HepG2 (cell line): ENCODE data around the gene TPSAB1. TPM values are rescaled to one million over a fixed set of nuclear protein-coding genes. Genes with fewer than 3 reads are reported as not detected.

Source experiments
- ATAC-seq: fragments of 200-7000 bp; cut with Tn5 transposase; 3 replicates; pipeline ENCODE4 v1.9.1; 2020; ENCODE audit warnings: mild to moderate bottlenecking, moderate library complexity
- BruUV-seq: library from RNA; stranded (reverse); fragments of 400-500 nt; replicated peaks from 2 replicates; lab custom pipeline; 2021; lab: Mats Ljungman, UMichigan
- CTCF ChIA-PET: fragments of 300-600 bp; formaldehyde crosslinking; extraction: SDS; loops from one replicate; lab custom pipeline; 2021; ENCODE audit warnings: low total read pairs, inconsistent platforms, low intra/inter-chr PET ratio; lab: Yijun Ruan, JAX
- POLR2A ChIA-PET: fragments of 350-600 bp; sonication (Branson Sonifier 250); formaldehyde crosslinking; loops from one replicate; lab custom pipeline; 2020; ENCODE audit warnings: antibody characterized with exemption, inconsistent platforms; lab: Yijun Ruan, JAX
- DNase-seq: peaks from one replicate; pipeline ENCODE4 v3.0.0-alpha.2; 2015; ENCODE audit warnings: low spot score
- FAIRE-seq: peaks from 3 replicates; lab custom pipeline; 2011; peaks lifted over from hg19 to GRCh38; lab: Jason Lieb, UNC
- H2AFZ ChIP-seq: one replicate; pipeline ENCODE4 v1.6.1; 2011; ENCODE audit warnings: low read length, inconsistent platforms
- H3K27ac ChIP-seq: fragments of 300-600 bp; 3 replicates; pipeline ENCODE4 v1.8.0; 2011; ENCODE audit warnings: mixed run types, mild to moderate bottlenecking, mixed read lengths, low read length, inconsistent platforms; ENCODE audit not compliant: insufficient read depth; ENCODE audit errors: extremely low read length
- H3K27me3 ChIP-seq, 2 experiments: fragments of 200-600 bp in 1 of 2; 2 replicates in 1 of 2; 3 replicates in 1 of 2; pipeline versions ENCODE4 v1.6.0 to v1.8.0; 2011; ENCODE audit warnings: low read length in 2 of 2, mild to moderate bottlenecking in 2 of 2, moderate library complexity in 2 of 2, inconsistent platforms in 1 of 2; ENCODE audit not compliant: insufficient read depth in 2 of 2, control insufficient read depth in 1 of 2
- H3K36me3 ChIP-seq, 2 experiments: fragments of 200-600 bp in 1 of 2; replicated peaks in 1 of 2; 2 replicates in 1 of 2; 3 replicates in 1 of 2; pipeline versions ENCODE4 v1.5.1 to v1.8.0; 2011; ENCODE audit warnings: low read length in 2 of 2, inconsistent platforms in 1 of 2; ENCODE audit not compliant: insufficient read depth in 2 of 2, control insufficient read depth in 1 of 2
- H3K4me1 ChIP-seq: 2 replicates; pipeline ENCODE4 v1.5.1; 2012; ENCODE audit warnings: low read length, inconsistent platforms; ENCODE audit not compliant: insufficient read depth
- H3K4me2 ChIP-seq: 2 replicates; pipeline ENCODE4 v1.6.0; 2011; ENCODE audit warnings: low read depth, low read length, inconsistent platforms
- H3K4me3 ChIP-seq, 3 experiments: fragments of 200-600 bp in 1 of 3; sonication (generic), shearing (Covaris generic) in 1 of 3; replicated peaks in 1 of 3; 2 replicates each; pipeline ENCODE4 v1.5.1; 2011 to 2016; ENCODE audit warnings: low read length in 3 of 3, inconsistent platforms in 2 of 3, low read depth in 2 of 3, mild to moderate bottlenecking in 2 of 3, control low read depth in 1 of 3, mixed read lengths in 1 of 3; ENCODE audit not compliant: insufficient read depth in 1 of 3
- H3K79me2 ChIP-seq: one replicate; pipeline ENCODE4 v1.6.1; 2011; ENCODE audit warnings: low read length, inconsistent platforms; ENCODE audit not compliant: insufficient read depth
- H3K9ac ChIP-seq: 2 replicates; pipeline ENCODE4 v1.6.0; 2011; ENCODE audit warnings: mild to moderate bottlenecking, low read depth, low read length, inconsistent platforms; ENCODE audit not compliant: insufficient read depth
- H3K9me3 ChIP-seq: 2 replicates; pipeline ENCODE4 v1.5.1; 2012; ENCODE audit warnings: mild to moderate bottlenecking, low read length
- H4K20me1 ChIP-seq: 2 replicates; pipeline ENCODE4 v1.6.0; 2011; ENCODE audit warnings: inconsistent platforms, mild to moderate bottlenecking, low read length, moderate library complexity; ENCODE audit not compliant: insufficient read depth
- ARID3A ChIP-seq: IDR thresholded peaks from 2 replicates; pipeline ENCODE4 v1.6.1; 2012; ENCODE audit warnings: low read depth, low read length, improper control_type of control experiment
- ARID5B ChIP-seq: IDR thresholded peaks from 2 replicates; pipeline ENCODE4 v1.4.0; 2020; ENCODE audit warnings: mild to moderate bottlenecking, missing genetic modification reagents
- HDAC6 ChIP-seq: fragments of 200-600 bp; sonication (generic); IDR thresholded peaks from 2 replicates; pipeline ENCODE4 v1.7.0; 2017; ENCODE audit warnings: mild to moderate bottlenecking, antibody characterized with exemption, low read length, low read depth
- HOXA5 ChIP-seq: sonication (generic); formaldehyde crosslinking; IDR thresholded peaks from 2 replicates; pipeline ENCODE4 v1.4.0; 2020; ENCODE audit warnings: missing genetic modification reagents
- KLF9 ChIP-seq: IDR thresholded peaks from 2 replicates; pipeline ENCODE4 v1.6.1; 2016; ENCODE audit warnings: low read depth
- LBX2 ChIP-seq: sonication (generic); formaldehyde crosslinking; IDR thresholded peaks from 2 replicates; pipeline ENCODE4 v1.5.0; 2020; ENCODE audit warnings: missing genetic modification reagents, mild to moderate bottlenecking, borderline replicate concordance
- NR3C1 ChIP-seq: sonication (generic); formaldehyde crosslinking; IDR thresholded peaks from 2 replicates; pipeline ENCODE4 v1.4.0; 2020; ENCODE audit warnings: missing genetic modification reagents
- RNF2 ChIP-seq: fragments of 450-650 bp; conservative IDR thresholded peaks from 2 replicates; pipeline ENCODE4 v1.6.1; 2016; ENCODE audit warnings: low read depth
- SRF ChIP-seq: IDR thresholded peaks from 2 replicates; pipeline ENCODE4 v1.6.1; 2011; ENCODE audit warnings: mild to moderate bottlenecking, low read depth, low read length, moderate library complexity
- U2AF2 ChIP-seq: fragments of 200-400 bp; formaldehyde crosslinking; IDR thresholded peaks from 2 replicates; pipeline ENCODE4 v1.6.1; 2017; ENCODE audit warnings: low read depth, mild to moderate bottlenecking, low read length
- ZBTB37 ChIP-seq: sonication (generic); formaldehyde crosslinking; IDR thresholded peaks from 2 replicates; pipeline ENCODE4 v1.4.0; 2020; ENCODE audit warnings: mild to moderate bottlenecking, missing genetic modification reagents
- ZNF782 ChIP-seq: sonication (generic); formaldehyde crosslinking; IDR thresholded peaks from 2 replicates; pipeline ENCODE4 v1.4.0; 2020; ENCODE audit warnings: missing genetic modification reagents, mild to moderate bottlenecking, borderline replicate concordance
- WGBS: methylation state at CpG from one replicate; pipeline ENCODE4 v1.1.6; 2017; ENCODE audit warnings: low lambda C conversion rate; 5-methylcytosine and 5-hydroxymethylcytosine counted together
- in situ Hi-C: cut with HindIII; loops from 2 replicates; pipeline ENCODE4 v1.10.0; 2017; ENCODE audit warnings: low pct_unique_long_range_greater_than_20kb; ENCODE audit not compliant: extremely low pct_ligation_motif_present
- intact Hi-C: fragments of 100-400 bp; cut with micrococcal nuclease; formaldehyde crosslinking; loops from one replicate; pipeline ENCODE4 v1.10.0; 2022; ENCODE audit not compliant: unreplicated experiment
- polyA plus RNA-seq, 8 experiments: library from polyadenylated mRNA; depleted of rRNA in 3 of 8; stranded (reverse) in 7 of 8; unstranded in 1 of 8; fragments of >200 nt; fragmentation: Illumina TruSeq in 4 of 8; extraction: Trizol in 4 of 8; gene quantifications; 2 replicates each; pipeline versions ENCODE4 v1.2.1 to v1.2.3, GENCODE V29; 2011 to 2016; ENCODE audit warnings: low read depth in 4 of 8, missing spikeins in 1 of 8, mixed read lengths in 1 of 8; ENCODE audit not compliant: insufficient read depth in 1 of 8
- total RNA-seq, 5 experiments: library from RNA; depleted of rRNA; stranded (reverse); fragments of >200 nt; fragmentation: Illumina TruSeq; extraction: Trizol; gene quantifications; 2 replicates each; pipeline ENCODE4 v1.2.3, GENCODE V29; 2016; ENCODE audit warnings: low read depth in 1 of 5

Gene TPSAB1
- total and polyA plus RNA-seq, 2 of the 13 experiments (the other 11 are each of a cell fraction or from before 2014, with no cell fraction given): 0.12 TPM; not detected in 1

GRCh38 chr16:1198194-1198593 lies 42.3 kb upstream of the TPSAB1 start:
- Histone ChIP-seq H3K4me3 (no peak overlapping the region), H3K79me2 (no peaks in the 10 kb centered on the region), H3K4me1 (peaks cover 25% of the 10 kb centered on the region), H4K20me1 (peaks cover 24% of the 10 kb centered on the region; the same call in 1 of the 2 replicates), H3K36me3 (no peaks in the 10 kb centered on the region), H3K27me3 (peaks cover 2 to 20% of the 10 kb centered on the region in 2 experiments; a peak in 4 of 5 replicates), H3K9me3 (no peaks in the 10 kb centered on the region), H3K9ac (no peak overlapping the region), H2AFZ (no peak overlapping the region), H3K27ac (no peak overlapping the region), H3K4me2 (no peak overlapping the region)
- CTCF ChIA-PET: no interaction called here
- ATAC-seq (no peak), DNase-seq (no peak), FAIRE-seq (no peak)
- no TSS peak for BruUV-seq
- intact Hi-C loops: no loop called here
- TF ChIP-seq KLF9 (CRISPR knock-in tag) (no peak), RNF2 (no peak), LBX2 (CRISPR knock-in tag) (no peak), ZBTB37 (no peak), U2AF2 (no peak), HOXA5 (no peak), NR3C1 (CRISPR knock-in tag) (no peak), ARID5B (CRISPR knock-in tag) (no peak), SRF (no peak), ZNF782 (CRISPR knock-in tag) (no peak), ARID3A (no peak), HDAC6 (no peak)
- in situ Hi-C loops: loop anchor here (5.0 kb wide), 1 partner anchor 86 kb away; no protein-coding TSS in a partner anchor
- WGBS: 89% methylated on average over 5 of the region's 18 CpGs
- POLR2A ChIA-PET: no interaction called here
